ENCODE data around the gene PSME3IP1. TPM values are rescaled to one million over a fixed set of nuclear protein-coding genes. Genes with fewer than 3 reads are reported as not detected.

PSME3IP1 gene
- total and polyA plus RNA-seq, 2 of the 8 experiments (the other 6 are each of a cell fraction or from before 2014, with no cell fraction given) = 95.1 to 98.3 TPM

DNA sequence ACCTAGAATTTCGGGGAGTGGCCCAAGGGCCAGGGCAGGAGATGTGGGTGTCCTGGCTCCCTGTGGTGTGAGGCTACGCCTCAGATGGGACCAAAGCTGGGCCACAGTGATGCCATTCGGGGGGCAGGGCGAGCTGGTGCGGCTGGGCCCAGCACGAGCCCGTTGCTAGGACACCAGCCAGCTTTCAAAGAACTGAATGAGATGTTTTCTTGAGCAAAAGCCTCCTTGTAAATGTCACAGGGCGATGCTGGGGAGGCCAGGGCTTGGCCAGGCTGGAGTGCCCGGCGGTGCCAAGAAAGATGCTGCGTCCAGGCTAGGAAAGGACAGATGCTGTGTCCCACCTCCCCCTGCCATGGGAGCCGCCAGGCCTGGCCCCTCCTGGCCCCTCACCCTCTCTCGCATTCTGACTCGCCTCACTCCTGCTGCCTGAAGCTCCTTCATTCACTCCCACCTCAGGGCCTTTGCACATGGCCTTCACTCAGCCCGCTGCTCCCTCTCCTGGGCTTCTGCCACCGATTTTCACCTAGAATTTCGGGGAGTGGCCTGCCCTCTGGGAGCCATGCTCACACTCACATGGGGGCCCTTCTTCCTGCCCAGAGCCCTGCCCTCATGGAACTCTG lies 54.4 kb downstream of the PSME3IP1 start (continued):
- TF ChIP-seq, protein P1, sequence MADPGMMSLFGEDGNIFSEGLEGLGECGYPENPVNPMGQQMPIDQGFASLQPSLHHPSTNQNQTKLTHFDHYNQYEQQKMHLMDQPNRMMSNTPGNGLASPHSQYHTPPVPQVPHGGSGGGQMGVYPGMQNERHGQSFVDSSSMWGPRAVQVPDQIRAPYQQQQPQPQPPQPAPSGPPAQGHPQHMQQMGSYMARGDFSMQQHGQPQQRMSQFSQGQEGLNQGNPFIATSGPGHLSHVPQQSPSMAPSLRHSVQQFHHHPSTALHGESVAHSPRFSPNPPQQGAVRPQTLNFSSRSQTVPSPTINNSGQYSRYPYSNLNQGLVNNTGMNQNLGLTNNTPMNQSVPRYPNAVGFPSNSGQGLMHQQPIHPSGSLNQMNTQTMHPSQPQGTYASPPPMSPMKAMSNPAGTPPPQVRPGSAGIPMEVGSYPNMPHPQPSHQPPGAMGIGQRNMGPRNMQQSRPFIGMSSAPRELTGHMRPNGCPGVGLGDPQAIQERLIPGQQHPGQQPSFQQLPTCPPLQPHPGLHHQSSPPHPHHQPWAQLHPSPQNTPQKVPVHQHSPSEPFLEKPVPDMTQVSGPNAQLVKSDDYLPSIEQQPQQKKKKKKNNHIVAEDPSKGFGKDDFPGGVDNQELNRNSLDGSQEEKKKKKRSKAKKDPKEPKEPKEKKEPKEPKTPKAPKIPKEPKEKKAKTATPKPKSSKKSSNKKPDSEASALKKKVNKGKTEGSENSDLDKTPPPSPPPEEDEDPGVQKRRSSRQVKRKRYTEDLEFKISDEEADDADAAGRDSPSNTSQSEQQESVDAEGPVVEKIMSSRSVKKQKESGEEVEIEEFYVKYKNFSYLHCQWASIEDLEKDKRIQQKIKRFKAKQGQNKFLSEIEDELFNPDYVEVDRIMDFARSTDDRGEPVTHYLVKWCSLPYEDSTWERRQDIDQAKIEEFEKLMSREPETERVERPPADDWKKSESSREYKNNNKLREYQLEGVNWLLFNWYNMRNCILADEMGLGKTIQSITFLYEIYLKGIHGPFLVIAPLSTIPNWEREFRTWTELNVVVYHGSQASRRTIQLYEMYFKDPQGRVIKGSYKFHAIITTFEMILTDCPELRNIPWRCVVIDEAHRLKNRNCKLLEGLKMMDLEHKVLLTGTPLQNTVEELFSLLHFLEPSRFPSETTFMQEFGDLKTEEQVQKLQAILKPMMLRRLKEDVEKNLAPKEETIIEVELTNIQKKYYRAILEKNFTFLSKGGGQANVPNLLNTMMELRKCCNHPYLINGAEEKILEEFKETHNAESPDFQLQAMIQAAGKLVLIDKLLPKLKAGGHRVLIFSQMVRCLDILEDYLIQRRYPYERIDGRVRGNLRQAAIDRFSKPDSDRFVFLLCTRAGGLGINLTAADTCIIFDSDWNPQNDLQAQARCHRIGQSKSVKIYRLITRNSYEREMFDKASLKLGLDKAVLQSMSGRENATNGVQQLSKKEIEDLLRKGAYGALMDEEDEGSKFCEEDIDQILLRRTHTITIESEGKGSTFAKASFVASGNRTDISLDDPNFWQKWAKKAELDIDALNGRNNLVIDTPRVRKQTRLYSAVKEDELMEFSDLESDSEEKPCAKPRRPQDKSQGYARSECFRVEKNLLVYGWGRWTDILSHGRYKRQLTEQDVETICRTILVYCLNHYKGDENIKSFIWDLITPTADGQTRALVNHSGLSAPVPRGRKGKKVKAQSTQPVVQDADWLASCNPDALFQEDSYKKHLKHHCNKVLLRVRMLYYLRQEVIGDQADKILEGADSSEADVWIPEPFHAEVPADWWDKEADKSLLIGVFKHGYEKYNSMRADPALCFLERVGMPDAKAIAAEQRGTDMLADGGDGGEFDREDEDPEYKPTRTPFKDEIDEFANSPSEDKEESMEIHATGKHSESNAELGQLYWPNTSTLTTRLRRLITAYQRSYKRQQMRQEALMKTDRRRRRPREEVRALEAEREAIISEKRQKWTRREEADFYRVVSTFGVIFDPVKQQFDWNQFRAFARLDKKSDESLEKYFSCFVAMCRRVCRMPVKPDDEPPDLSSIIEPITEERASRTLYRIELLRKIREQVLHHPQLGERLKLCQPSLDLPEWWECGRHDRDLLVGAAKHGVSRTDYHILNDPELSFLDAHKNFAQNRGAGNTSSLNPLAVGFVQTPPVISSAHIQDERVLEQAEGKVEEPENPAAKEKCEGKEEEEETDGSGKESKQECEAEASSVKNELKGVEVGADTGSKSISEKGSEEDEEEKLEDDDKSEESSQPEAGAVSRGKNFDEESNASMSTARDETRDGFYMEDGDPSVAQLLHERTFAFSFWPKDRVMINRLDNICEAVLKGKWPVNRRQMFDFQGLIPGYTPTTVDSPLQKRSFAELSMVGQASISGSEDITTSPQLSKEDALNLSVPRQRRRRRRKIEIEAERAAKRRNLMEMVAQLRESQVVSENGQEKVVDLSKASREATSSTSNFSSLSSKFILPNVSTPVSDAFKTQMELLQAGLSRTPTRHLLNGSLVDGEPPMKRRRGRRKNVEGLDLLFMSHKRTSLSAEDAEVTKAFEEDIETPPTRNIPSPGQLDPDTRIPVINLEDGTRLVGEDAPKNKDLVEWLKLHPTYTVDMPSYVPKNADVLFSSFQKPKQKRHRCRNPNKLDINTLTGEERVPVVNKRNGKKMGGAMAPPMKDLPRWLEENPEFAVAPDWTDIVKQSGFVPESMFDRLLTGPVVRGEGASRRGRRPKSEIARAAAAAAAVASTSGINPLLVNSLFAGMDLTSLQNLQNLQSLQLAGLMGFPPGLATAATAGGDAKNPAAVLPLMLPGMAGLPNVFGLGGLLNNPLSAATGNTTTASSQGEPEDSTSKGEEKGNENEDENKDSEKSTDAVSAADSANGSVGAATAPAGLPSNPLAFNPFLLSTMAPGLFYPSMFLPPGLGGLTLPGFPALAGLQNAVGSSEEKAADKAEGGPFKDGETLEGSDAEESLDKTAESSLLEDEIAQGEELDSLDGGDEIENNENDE (IDR thresholded peaks at IDR 0.05; ENCODE audit: insufficient replicate concordance, low read length) = no peak
- TF ChIP-seq TAF1 (IDR thresholded peaks at IDR 0.05; ENCODE audit: low read depth, low read length) (no peak), NRF1 (IDR thresholded peaks at IDR 0.05; ENCODE audit: low read depth, low read length) (no peak), HDAC6 (IDR thresholded peaks at IDR 0.05; ENCODE audit: low read depth, low read length) (no peak), GTF2F1 (IDR thresholded peaks at IDR 0.05; ENCODE audit: borderline replicate concordance, low read depth, low read length) (no peak)
- TF ChIP-seq, protein P2, sequence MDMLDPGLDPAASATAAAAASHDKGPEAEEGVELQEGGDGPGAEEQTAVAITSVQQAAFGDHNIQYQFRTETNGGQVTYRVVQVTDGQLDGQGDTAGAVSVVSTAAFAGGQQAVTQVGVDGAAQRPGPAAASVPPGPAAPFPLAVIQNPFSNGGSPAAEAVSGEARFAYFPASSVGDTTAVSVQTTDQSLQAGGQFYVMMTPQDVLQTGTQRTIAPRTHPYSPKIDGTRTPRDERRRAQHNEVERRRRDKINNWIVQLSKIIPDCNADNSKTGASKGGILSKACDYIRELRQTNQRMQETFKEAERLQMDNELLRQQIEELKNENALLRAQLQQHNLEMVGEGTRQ (IDR thresholded peaks at IDR 0.05; ENCODE audit: low read length) = no peak
